Hematopoietic multipotent progenitor cell (in vitro differentiated cells): Measurements from ENCODE around the gene CCDC169. TPM values are rescaled to one million over a fixed set of nuclear protein-coding genes. Genes with fewer than 3 reads are reported as not detected.

Experiments
- DNase-seq, 3 donors: peaks; one replicate each; pipeline ENCODE4 v3.0.0-alpha.2; 2011 to 2015; ENCODE audit warnings: low read depth in 2 of 3, low spot score in 2 of 3
- total RNA-seq: library from RNA; depleted of rRNA; stranded (reverse); fragments of >200 nt; gene quantifications from one replicate; pipeline ENCODE4 v1.2.3, GENCODE V29; 2012

CCDC169 gene
- total RNA-seq, 1 donor, result 1.3 TPM

DNA sequence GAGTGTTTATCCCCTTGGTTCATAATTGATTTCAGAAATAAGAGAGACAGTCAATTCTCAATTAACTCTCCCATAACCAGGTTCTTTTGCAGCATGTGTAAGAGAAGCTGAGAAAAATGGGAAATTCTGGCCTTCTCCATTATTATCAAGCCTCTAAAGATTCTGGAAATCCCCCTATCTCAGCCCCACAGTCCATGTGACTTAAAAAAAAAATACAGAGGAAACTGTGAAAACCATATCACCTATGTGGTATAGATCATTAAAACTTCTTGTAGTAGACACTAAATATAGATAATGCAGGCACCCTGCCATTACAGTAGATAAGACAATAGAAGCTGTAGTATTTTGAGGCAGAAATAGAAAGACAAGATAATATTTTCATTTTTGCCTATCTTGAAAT lies 48.9 kb downstream of the CCDC169 start:
- DNase-seq, result no peak

DNA sequence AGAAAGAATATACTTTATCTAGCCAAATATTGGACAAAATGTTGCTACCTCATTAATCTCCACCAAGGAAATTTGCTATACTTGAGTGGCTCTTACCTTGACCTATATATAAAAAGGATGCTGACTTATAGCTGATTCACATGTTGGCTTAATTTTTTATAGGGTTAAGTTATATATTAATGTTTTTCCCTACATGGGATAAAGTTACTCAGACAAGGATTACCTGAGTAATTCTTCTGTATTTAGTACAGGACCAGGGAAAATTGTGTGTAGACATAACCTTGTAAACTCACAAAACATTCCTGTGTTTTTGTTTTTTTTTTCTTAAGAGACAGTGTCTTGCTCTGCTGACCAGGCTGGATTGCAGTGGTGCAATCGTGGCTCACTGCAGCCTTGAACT lies 52.6 kb downstream of the CCDC169 start:
- no peak for DNase-seq

DNA sequence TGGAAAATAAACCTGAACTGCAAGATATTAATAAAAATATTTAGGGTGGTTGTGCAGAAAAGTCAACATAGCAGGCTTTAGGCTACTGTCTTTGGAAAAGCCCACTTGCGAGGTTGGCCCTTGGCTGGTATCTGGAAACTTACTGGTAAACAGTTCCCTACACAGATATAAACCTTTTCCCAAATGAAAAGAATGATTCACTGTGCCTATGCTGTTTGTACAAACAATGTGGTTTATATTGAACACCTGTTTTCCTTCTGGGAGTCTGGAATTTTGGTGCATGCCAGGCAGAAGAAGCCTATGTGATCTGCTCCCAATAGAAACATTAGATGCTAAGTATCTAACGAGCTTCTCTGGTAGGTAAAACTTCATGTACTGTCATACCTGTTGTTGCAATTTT lies 53.5 kb downstream of the CCDC169 start:
- DNase-seq, result no peak

DNA sequence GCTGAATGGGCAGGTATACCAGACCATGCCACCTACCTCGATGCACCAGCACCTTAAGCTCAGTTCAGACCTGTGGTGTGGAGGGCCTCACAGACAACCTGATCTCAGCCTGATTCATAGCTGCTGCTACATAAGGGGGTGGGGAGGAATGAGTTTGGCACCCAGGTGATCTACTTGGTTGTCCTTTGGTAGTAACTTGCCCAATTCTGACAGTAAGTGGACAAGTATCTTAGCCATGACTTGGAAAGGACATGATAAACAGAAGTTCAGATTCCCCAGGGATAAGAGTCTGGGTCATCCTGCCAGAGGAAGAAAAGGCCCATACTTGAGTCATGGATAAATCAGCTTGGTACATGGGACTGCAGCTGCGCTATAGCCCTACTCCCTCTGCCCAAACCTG lies 54.9 kb downstream of the CCDC169 start:
- DNase-seq, result no peak

DNA sequence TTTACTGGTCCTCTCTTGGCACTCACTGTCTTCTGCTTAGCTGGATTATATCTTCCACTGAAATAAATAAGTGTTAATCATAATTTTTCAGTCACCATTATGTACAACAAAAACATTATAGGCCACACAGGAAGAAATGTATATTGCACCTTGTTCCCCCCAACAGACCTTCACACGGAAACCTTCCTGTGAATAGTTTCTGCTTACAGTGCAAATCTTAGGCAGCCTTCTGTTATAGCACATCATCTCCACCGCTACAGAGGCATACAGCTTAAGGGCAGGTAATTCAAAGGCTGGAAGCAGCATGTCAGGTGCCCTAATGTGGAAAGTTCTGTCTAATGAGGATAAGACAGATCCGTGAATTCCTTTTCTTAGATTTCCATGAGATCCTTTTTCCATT lies 66.4 kb downstream of the CCDC169 start:
- no peak for DNase-seq

DNA sequence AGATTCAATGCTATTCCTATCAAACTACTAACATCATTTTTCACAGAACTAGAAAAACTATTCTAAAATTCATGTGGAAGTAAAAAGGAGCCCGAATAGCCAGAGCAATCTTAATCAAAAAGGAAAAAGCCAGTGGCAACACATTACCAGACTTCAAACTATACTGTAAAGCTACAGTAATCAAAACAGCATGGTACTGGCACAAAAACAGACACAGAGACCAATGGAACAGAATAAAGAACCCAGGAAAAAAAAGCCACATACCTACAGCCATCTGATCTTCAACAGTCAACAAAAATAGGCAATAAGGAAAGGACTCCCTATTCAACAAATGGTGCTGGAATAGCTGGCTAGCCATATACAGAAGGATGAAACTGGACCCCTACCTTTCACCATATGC lies 72.9 kb downstream of the CCDC169 start:
- no peak for DNase-seq

DNA sequence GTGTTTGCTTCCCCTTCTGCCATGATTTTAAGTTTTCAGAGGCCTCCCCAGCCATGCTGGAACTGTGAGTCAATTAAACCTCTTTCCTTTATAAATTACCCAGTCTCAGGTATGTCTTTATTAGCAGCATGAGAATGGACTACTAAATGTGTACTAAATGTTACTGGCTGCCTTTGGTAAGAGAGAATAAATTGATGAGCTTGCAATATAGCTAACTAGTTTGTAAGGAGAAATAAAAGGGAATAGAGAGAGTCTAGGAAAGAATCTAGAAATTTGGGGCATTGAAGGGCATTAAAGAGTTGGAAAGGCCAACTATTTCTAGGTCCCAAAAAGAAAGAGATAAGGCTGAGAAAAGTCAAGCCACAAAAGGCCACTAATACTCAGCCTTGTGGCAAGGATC lies 77.7 kb downstream of the CCDC169 start:
- no peak for DNase-seq

DNA sequence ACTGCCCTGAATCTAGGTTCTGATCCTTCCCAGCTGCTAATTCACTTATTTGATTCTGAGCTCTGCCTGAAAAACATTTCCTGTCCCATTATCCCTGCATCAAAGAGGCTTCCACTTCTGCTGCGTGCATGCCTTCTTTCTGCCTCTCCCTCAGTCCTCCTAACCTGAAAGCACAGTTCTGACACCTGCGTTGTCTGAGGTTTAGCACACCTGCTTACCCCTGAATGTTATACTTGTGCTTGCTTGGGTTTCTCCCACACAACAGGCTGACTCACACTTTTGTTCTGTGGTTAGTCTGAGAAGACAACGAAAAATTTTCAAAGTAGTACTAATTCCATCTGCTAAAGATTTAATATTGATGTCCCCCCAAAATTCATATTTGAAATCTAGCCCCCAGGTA lies 80.2 kb downstream of the CCDC169 start:
- no peak for DNase-seq

DNA sequence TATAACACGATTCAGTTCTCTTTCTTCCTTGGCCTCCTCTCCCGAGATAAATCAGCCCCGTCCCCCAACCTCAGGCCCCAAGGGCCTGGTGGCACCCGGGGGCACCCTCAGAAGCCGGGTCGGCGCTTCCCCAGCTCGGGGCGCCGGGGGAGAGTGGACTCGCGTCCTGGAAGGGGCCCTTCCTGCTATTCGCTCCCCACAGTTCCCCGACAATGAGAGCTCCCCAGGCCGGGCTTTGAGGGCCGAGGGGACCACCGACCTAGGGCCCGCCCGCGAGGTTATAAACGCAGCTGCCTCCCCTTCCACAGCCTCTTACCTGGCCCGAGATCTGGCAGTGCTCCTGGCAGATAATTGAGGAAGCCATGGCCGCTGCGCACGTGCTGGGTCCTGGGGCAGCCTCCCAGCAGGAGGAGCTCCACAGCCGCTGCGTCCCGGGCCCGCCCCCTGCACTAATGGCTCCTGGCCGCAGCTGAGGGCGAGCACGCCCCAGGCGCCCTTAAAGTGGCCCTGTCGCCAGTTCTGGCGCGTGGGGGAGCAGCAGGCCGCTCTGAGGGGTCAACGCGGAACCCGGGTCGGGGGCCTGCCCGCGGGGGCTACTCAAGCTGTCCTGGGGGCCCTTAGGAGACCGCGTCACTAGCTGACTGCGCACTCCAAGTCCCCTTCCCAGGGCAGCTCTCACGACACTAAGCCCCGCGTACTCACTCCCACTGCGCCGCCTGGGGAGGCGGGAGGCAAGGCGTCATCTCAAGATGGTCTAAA lies 83.3 kb downstream of the CCDC169 start, which contains the start of gene SOHLH2:
TSS of gene SOHLH2 (minus strand) at position 394 of the 759 bp plus-strand sequence. CDS start at position 364, 30 bp downstream.
- DNase-seq, result no peak

DNA sequence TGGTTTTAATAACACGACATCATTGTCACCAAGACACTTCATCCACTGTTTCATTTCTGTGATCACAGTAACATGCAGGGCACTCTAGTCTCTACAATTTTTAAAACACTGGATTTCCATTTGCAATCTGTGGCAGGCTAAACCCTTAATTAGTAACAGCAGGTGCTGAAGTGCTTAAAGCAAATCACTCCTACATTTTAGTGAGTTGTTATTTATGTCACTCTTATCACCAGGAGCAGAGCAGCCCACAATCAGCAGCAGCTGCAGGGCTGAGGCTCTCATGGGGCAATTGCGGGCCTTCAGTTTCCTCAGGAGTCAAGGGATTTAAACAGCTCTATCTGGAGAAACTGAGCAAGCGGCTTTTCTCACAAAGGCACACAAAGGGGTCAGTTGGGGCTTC lies 84.8 kb downstream of the CCDC169 start:
- no peak for DNase-seq

DNA sequence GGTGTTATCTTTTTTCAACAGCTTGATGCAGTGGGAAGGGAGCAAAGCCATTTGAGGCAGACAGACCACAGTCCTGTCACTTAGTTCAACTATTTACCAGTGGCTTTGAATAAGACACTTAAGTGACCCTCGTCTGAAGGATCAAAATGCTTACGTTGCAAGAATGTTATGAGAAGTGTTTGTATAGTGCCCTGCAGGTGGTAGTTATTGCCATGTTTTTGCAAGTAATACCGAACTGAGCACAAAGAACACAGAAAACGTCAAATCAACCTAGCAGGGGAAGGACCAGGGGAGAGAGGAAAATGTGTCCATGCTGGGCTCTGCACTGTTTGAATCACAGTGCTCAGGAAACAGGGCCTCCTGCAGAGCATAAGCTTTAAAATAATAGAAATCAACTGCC lies 86.0 kb downstream of the CCDC169 start:
- DNase-seq, result no peak

DNA sequence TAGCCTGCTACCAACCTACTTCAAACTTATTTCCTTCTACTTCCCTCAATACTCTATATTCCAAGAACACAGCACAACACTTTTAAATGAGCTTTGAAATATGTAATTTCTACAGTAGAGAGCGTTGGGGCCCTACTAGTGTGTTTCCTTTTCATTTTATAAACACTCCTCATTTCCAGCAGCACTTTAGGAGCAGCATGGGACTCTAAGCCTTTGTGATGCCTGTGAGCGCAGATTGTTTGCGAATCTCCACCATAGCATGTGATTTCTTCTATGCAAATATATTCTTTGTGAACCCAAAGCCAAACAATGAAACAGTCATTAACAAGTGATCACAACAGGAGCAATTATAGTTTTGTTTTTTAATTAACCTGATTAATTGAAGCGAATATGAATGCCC lies 86.9 kb downstream of the CCDC169 start:
- no peak for DNase-seq

DNA sequence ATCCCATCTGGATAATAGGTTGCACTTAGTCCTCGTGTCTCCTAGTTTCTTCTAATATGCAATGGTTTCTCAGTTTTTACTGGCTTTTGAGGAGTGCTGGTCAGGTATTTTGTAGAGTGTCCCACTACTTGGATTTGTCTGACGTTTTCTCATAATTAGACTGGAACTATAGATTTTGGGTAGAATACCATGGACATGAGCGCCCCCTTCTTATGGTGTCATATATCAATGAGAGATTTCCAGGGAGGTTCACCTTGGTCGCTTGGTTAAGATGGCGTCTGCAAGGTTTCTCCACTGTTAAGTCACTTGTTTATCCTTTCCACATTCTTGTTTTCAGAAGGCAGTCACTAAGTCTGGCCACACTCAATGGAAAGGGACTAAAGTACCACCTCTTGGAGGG lies 89.9 kb downstream of the CCDC169 start:
- no peak for DNase-seq

DNA sequence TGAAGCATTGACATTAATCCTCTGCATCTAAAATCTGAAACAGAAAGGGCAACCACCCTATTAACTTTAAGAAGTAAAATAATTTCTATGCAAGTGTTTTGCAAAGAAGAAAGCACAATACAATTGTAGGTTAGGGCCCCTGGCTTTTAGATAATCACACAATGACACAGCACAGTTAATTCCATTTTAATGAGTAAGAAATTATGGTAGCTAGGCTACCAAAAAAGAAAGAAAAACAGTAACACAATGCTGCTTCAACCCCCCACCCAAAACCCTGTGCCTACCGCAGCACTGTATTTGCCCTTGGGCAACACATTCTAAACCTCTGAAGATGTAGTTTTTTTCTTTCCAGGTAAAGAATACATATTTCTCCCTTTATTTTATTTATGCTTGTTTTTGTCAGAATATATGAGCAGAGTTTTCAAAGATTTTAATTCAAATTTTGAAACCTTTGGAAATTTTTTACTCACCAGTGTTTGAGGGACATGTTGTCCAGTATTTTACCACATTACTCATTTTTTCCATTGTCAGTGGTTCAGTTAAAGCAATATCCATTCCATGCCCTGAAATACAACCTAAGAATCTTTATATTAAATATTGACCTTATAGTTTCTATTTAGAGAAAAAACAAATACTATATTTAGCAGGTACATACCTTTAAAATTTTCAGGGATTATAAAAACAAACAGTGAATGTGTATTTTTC lies 104.3 kb downstream of the CCDC169 start:
- DNase-seq, result no peak

DNA sequence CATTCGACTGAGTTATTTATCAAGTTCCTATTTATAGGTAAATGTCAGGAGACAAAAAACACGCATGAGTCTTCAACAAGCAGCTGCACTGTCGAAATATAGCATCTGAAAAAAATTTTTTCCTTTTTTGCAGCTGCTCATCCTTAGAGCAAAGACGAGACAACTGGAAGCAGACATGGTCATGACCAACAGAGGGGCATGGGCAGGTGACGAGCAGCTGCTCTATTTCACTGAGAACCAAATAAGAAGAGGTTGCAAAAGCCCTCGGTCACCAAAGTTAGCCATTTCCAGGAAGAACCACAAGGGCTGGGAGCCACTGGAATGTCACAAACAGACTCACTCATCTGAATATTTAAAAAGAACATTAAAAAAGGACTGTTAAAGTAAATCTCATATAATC lies 105.4 kb downstream of the CCDC169 start:
- no peak for DNase-seq

DNA sequence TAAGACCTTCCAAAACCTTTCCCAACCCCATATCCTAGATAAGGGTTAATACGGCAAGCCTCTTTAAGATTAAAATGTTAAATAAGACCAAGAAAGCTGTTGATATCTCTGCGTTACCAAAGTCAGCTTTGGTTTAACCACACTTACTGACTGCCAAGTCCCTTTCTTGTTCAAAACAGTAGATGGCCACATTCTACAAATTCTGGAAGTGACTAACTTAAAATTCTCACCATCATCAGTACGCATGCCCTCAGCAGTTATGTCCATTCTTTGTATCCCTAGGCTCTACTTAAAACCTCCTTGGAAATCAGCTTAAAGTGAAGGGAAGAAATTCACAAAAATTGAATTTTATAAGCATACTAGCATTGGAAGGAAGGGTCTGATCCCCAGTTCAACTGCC lies 106.8 kb downstream of the CCDC169 start:
- DNase-seq, result no peak

DNA sequence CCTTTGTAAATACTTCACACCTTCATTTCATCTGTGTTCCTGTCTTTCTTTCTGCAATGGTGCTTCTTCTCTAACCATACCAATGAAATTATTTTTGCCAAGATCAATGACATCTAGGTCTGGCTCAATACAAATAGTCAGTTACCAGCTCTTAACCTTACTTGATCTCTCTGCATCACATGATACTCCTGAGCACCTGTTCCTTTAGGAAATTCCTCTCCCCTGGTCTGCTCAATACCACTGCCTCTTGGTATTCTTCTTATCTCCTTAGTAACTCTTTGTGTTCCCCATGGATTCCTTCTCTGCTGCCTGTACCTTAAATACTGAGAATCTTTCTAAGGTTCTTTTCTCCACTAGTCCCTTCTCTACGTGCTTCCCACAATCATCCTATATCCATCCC lies 109.2 kb downstream of the CCDC169 start:
- DNase-seq, result no peak

DNA sequence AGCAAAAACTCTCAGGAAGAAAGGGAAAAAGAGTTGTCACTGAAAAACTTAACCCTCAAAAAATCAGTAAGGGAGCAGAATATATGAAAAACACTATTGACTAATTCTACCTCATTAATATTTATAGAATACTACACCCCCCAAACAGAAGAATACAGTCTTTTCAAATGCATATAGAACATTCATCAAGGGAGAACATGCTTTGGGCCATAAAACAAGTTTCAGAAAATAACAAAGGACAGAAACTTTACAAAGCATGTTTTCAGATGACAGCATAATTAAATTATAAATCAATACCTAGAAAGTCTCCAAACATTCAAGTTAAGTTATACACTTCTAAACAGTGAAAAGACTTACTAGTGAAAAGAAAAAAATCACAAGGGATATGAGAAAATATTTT lies 113.7 kb downstream of the CCDC169 start:
- DNase-seq, result no peak
